A673 (cell line): ENCODE results near the gene TSPEAR.

Experiments used
- EZH2 ChIP-seq: fragments of 200-600 bp; sonication (generic); IDR thresholded peaks from 2 replicates; pipeline ENCODE4 v1.6.1; 2017; ENCODE audit warnings: borderline replicate concordance, low read depth, mild to moderate bottlenecking, mixed read lengths, antibody characterized with exemption, low read length; ENCODE audit not compliant: poor library complexity, severe bottlenecking
- TF ChIP-seq, protein P1 (sequence below): fragments of 300-800, 200-600 bp; sonication (generic); conservative IDR thresholded peaks from 2 replicates; pipeline ENCODE4 v1.5.1; 2017; ENCODE audit warnings: low read depth, mild to moderate bottlenecking, antibody characterized with exemption, low read length, moderate library complexity, mixed read lengths

DNA sequence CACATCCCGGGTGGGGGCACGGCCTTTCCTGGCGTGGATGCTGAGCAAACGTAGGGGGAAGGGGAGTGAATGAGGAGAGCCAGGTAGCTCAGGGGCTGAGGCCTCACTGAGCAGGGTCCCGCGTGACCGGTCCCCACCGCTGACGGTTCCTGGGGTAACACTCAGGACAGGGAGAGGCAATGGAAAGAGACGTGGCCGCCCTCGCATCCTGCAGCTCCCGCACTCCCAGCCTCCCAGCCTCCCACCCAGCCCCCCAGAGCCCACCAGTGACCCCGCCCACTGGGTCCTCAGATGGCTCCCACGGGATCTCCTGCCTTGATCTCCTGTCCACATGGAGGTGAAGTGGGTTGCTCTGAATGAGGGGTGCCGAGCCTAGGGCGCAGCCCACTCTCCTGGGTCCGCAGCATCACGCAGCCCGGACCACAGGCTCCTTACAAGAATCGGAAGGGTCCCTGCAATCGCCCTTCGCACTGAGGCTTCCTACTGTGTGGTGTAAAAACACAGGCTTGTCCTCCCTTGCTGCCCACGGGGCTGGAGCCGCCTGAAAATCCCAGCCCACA, 2.4 kb downstream of the TSPEAR start:
- TF ChIP-seq, protein P1, sequence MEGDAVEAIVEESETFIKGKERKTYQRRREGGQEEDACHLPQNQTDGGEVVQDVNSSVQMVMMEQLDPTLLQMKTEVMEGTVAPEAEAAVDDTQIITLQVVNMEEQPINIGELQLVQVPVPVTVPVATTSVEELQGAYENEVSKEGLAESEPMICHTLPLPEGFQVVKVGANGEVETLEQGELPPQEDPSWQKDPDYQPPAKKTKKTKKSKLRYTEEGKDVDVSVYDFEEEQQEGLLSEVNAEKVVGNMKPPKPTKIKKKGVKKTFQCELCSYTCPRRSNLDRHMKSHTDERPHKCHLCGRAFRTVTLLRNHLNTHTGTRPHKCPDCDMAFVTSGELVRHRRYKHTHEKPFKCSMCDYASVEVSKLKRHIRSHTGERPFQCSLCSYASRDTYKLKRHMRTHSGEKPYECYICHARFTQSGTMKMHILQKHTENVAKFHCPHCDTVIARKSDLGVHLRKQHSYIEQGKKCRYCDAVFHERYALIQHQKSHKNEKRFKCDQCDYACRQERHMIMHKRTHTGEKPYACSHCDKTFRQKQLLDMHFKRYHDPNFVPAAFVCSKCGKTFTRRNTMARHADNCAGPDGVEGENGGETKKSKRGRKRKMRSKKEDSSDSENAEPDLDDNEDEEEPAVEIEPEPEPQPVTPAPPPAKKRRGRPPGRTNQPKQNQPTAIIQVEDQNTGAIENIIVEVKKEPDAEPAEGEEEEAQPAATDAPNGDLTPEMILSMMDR: no peak
- TF ChIP-seq EZH2: no peak
